GM21381 (cell line): Measurements from ENCODE around the gene SLC6A12.
"Not testable (repeated sequence)": the region's sequence is repeated elsewhere in the genome, so short reads cannot be mapped to it uniquely, and the experiment has no call there.

Experiments
- ATAC-seq: cut with Tn5 transposase; IDR thresholded peaks from one replicate; pipeline ENCODE4 v1.9.1; 2021; ENCODE audit warnings: mild to moderate bottlenecking, moderate library complexity; ENCODE audit not compliant: unreplicated experiment

SLC6A12 gene

DNA sequence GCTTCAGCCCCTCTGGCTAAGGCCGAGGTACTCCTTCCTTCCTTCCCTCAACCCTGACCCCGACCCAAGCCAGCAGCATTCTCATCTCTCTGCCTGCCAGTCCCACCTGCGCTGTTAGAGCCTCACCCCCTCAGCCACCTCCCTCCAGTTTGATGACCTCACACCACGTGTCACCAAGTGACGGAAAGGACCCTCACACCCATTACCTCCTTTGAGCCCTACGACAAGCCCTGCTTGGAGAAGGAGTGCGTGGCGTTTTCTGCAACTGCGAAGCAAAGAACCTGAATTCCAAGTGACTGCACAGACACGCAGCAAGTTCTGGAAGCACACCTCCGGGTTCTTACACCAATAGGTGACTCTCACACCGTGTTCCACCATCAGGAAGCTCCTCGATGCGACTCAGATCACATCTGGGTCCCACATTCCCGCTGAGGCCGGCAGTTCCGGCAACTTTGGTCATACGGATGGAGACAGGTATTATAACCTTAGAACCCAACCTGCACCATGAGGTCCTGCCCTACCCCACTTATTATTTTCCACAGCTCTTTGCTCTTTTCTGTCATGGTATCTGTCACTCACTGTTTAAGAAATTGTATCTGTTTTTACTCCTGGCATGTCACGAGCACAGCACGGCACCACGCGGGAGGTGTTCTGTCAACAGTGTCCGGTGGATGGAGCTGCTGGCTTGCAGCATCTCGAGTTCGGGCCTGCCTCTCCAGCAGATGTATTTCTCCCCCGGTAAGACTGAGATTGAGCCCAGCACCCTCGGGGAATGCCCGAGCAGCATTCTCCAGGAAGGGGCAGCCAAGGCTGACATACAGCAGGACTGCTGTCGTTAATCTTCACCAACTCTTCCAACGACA lies 5.0 kb upstream of the SLC6A12 start:
- no peak for ATAC-seq

GRCh38 chr12:218221-218620 lies 4.3 kb upstream of the SLC6A12 start:
- no peak for ATAC-seq

DNA sequence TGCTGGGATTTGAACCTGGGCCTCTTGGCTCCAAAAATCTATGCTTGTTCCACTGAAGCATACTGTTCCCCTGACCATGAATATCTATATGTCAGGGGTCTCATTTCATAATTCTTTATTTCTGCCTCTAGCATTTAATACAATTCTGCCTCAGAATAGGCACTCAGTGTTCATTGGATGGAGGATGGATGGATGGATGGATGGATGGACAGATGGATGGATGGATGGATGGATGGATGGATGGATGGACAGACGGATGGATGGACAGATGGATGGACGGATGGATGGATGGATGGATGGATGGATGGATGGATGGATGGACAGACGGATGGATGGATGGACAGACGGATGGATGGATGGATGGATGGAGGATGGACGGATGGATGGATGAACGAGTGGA lies 3.1 kb upstream of the SLC6A12 start:
- ATAC-seq, result not testable (repeated sequence)

DNA sequence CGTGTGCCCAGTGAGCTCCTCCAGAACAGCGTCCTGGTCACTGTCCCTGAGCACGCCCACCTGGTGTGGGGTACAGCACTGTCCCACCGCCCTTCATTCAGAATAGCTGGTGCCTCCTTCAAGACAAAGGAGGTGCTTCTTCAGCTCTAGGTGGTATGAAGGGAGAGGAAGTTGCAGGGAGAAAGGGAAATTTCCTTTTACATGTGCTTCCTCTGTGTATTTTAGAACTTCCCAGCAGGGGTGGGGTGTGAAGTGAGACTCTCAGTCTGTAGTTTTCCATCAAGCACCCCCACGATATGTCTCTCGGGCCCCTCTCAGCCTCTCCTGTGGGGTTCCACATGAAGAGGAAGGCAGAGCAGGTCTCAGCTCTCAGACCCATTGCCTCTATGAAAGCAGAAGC lies 1.2 kb upstream of the SLC6A12 start:
- ATAC-seq, result no peak

DNA sequence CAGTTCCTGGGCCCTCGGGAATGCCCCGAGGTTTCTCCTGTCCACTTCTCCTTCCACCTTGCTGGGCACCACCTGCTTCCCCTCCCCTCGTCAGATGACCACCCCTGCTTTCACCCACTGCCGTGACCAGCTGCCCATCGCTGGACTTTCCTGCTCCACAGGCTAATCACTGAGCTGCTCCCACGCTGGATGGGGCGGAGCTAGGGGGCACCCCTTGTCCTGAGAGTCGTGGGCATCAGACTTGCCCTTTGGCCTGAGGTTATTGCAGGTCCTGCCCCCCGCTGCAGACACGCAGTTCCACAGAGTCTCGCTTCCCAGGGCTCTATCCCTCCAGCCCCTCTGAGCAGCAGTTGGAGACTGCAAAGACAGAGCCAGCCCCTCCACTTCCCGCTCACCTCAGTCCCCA lies 427 bp downstream of the SLC6A12 start:
- ATAC-seq, result no peak

DNA sequence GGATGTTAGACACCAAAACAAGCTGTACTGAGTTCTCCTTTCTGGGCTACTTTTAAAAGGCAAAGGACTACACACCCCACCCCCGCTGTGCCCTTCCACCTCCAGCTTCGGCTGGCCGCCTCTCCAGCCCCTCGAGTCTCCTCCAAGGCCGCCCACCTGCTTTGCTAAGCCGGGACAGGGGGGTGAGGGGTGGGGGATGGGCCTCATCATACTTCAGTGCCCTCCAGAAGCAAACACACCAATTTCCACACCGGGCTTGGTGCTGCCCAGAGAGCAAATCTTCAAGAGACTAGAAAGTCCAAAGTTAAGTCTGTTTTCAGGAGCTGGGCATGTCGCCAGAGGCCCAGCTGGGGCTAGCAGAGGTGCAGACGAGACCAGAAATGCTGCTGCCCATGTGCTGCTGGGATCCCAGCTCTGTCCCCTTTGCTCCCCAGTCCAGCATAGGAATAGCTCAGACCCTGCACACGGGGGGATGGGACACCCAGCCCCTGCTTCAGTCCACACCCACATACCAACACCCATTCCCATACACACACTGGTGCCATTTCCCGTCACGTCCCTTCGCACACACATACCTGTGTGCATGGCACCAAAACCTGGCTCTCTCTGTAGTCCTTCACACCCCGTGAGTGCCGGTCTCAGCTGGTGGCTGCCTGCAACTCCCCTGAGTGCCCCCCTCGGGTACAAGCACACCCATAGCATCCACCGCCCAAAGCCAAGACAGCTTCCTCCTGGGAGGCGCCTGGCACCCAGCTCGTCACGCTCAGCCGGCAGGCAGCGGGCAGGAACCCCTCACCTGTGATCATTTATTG lies 1.0 kb downstream of the SLC6A12 start:
- no peak for ATAC-seq

DNA sequence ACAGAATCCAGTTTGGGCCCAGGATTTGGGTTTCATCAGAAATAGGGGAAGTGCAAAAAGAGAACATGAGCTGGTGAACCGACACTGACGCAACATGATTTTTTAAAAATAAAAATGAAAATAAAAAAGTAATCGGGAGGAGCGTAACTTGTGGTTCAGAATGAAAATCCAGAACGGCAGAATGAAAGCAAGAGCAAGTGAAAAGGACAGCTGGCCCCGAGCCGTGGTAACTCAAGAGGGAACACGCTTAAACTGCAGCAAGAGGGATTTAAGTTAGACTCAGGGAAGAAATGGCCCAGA lies 1.6 kb downstream of the SLC6A12 start:
- ATAC-seq, result no peak

DNA sequence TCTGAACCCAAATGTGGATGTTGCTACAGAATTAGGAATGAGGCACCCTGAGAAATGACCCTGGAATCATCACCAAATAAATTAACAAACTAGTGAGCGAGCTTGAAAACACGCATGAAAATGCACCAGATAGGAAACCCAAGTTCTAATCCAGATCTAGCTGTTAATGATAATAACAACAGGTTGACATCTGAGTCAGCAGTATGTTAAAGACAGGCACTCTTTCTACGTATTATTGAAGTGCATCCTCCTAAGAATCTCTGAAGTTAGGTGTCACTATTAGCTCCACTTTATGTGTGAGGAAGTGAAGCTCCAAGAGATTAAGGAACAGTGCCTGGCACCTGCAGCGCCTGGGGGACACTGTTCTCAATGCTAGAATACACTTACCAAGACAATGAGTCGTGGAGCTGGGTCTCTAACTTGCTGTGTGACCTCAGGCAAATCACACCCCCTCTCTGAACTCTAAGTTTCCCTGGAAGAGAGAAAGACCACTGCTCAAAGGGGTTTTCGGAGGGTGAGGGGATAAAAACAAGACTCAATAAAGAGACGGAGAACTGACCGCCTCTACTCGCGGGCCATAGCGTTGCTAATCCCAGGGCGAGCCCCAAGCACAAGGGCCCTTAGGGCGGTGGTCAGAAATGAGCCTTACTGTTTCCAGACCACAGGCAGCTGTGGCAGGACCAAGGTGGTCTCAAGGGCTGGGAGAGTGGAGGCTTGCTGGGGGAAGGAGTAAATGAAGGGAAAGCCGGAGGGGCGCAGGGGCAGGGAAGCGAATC lies 2.1 kb downstream of the SLC6A12 start:
- ATAC-seq, result no peak

GRCh38 chr12:211142-211465 lies 2.9 kb downstream of the SLC6A12 start:
- no peak for ATAC-seq

DNA sequence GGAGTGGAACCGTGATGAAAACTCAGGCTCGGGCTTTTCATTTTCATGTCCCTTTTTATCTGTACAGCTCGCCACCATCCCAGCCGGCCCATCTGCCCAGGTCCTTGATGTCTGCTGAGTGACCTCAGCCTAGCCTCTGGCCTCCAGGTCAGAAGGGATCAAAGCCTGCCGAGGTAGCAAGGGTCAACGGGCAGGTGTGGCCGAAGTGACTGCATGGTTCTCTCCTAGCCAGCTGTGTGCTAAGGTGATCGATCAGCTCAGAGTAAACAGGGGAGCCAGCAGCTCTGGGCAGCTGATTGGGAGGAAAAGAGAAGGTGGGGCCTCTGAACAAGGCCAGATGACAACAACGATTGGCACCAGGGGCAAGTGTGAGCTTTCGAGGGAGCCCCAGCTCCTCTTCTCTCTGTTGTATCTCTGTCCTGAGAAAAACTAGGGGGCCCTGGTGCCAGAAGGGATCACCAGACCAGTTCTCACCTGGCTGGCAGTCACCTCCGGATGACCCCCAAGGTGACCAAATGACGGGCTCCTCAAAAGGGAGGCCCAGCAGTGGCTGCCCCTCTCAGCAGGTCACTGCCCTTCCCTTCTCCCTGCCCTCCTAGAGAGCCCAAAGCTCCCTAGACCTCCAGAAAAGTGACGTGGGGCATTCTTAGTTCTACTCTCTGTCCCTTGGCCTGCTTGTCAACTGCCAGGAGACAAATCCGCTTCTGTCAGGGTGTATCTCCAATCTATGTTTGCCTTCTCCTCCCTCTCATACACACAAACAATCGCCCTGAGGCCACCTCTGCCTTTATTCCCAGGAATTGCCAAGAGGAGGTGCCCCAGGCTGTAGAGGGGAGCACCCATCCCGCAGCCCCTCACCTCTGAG lies 3.4 kb downstream of the SLC6A12 start:
- ATAC-seq, result no peak

- ATAC-seq, result no peak
These were observed 4.1 kb downstream of the SLC6A12 start for GRCh38 chr12:209851-210250.

DNA sequence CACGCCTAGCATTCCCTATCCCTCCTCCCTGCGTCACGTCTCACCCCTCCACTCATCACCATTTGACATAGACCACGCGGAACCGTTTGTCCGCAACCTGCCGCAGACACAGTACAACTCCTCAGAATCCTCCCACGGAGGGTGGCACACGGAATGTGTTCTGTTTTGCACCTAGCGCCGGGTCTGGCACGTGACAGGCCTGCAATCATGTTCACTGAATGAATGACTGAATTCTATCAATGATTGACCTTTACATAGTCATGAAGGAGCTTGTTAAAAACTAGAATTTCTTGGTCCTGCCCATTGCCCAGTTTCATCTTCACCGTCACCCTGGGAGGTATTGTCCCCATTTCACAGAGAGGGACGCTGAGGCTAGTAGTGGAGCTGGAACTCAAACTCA lies 4.7 kb downstream of the SLC6A12 start:
- ATAC-seq, result no peak

DNA sequence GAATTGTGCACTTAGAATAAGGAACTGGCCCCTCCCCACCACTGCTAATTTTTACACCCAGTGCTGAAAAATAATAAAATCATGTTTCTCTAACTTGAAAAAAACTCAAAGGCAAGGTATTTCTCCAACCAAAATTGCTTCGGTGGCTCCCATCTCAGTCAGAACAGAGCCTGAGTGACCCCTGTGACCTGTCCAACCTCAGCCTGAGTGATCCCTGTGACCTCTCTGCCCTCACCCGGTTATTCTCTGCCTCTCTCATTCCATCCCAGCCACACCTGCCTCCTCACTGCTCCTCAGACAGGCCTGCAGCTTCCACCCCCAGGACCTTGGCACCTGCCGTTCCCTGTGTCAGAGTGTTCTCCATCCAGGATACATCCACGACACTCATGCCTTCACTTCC lies 5.1 kb downstream of the SLC6A12 start:
- no peak for ATAC-seq

GRCh38 chr12:207804-208203 lies 6.2 kb downstream of the SLC6A12 start:
- ATAC-seq, result no peak

DNA sequence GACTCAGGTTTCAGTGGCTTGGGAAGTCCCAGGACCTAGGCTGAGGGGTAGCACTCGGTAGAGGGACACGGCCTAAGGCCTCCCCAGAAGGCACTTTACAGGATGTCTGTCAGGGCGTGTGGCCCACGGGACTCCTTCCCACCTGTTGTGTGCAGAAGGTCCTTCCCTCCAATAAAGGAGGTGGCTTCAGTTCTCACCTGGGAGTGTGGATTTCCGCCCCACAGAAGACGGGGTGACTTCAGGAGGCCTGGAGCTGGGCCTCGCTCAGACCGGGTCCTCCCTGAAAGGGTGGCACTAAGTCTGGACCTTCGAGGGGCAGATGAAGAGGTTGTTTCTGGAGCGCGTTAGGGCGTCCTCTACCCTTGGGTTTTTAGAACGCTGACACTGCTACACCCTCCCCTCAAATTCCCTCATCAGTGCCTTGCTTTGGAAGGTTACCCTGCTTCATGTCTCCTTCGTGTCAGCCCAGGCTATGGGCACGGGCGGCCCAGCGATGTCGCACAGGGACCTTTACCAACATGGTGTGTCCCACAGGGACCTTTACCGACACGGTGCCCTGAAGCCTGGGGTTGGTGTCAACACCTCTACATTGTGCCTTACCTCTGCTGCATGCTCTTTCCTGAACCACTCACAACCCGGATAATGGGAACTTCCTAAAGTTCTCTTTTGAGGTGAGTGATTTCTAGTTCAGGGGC lies 7.1 kb downstream of the SLC6A12 start:
- no peak for ATAC-seq

DNA sequence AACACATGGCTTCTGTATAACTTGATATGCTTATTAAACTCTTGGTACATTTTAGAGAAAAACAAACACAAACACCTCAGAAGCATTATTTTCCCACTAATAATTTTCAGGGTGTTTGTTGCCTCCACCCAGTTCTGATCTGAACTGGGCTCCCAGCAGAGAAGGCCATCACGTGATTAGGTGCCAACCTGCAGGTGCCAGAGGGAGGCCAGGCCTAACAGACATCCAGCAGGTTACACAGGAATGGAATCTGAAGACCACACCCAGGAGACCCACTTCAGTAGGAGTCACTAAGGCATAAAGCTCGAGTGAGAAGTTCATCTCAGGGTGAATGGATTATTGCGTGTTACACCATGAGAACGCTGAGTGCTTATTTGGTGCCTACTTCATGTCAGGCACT lies 8.9 kb downstream of the SLC6A12 start:
- no peak for ATAC-seq

DNA sequence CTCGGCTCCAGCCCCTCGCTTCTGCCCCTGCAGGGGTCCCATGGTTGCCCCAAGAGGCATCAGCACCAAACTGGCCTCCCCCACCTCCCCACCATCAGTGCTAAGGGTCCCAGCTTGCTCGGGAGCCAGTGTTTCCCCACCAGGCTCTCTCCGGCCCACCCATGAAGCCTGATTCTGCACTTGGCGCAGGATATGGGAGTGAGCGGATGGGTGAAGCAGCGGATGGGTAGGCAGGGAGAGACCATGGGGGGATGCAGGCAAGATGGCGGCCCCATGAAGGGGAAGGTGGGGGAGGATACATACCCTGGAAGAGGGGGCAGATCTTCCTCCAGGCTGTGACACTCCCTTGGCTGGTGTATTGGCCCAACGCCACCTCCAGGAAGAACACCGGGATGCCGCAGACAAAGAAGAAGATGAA lies 9.7 kb downstream of the SLC6A12 start:
- no peak for ATAC-seq

GRCh38 chr12:203462-204260 lies 10.3 kb downstream of the SLC6A12 start:
- ATAC-seq, result no peak

GRCh38 chr12:203074-203461 lies 10.9 kb downstream of the SLC6A12 start:
- no peak for ATAC-seq
